ENCODE results near the gene LCMT1.

Gene LCMT1

DNA sequence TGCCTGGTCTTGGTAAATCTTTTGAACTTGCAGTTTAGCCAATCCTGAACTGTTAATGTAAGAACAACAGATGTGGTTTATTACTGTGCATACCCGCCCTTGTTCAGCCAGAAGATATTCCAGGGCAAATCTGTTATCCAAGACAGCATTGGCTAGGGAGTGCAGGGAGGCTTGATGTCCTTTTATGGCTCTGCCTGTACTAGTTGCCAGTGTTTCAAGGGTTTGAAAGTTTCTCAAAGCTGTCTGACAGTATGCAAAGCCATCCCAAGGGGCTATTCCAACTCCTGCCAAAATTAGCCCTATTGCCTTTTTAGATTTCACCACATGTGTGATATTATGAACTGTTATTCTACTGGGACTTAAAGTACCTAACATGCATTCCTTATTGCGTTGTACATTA, 30.1 kb downstream of the LCMT1 start:
- Histone ChIP-seq H3K27ac (ENCODE audit: low read depth, low read length, severe bottlenecking) (no peak overlapping the region), H3K36me3 (ENCODE audit: control insufficient read depth, insufficient read depth, low read length) (peaks cover 59% of the 10 kb centered on the region), H3K9me3 (ENCODE audit: control insufficient read depth, low read length) (no peaks in the 10 kb centered on the region), H3K4me1 (ENCODE audit: control insufficient read depth, insufficient read depth, low read length, poor library complexity, severe bottlenecking) (peaks cover 10% of the 10 kb centered on the region), H3K4me3 (ENCODE audit: extremely low read depth, insufficient read depth, low read length, poor library complexity, severe bottlenecking) (no peak overlapping the region)
- WGBS, 2 experiments (ENCODE audit: insufficient coverage in 2 of 2) = 88 to 100% methylated on average over 1 of the region's 2 CpGs

DNA sequence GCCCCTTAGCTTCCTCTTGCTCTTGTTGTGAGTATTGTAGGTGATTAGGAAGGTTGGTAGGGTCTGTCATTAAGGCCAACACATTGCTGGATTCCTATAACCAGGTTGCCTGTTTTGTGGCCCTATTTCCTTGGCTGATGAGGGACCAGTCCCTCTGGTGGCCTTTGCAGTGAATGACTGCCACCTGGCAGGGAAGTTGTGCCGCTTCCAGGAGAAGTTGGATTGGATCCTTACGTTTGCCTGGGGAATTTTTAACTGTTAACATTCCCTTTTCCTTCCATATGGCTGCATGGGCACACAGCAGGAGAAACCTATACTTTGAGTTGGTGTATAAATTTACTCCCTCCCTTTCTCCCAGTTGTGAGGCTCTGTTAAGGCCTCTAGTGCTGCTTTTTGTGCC, 32.4 kb downstream of the LCMT1 start:
- peaks cover 24% of the 10 kb centered on the region for H3K4me1 ChIP-seq (ENCODE audit: control insufficient read depth, insufficient read depth, low read length, poor library complexity, severe bottlenecking)
- no peak overlapping the region for H3K27ac ChIP-seq (ENCODE audit: low read depth, low read length, severe bottlenecking)
- 100% methylated on average over 2 of the region's 2 CpGs for WGBS, 2 experiments (ENCODE audit: insufficient coverage in 2 of 2)
- peaks cover 63% of the 10 kb centered on the region for H3K36me3 ChIP-seq (ENCODE audit: control insufficient read depth, insufficient read depth, low read length)
- H3K4me3 ChIP-seq (ENCODE audit: extremely low read depth, insufficient read depth, low read length, poor library complexity, severe bottlenecking) = no peak overlapping the region
- H3K9me3 ChIP-seq (ENCODE audit: control insufficient read depth, low read length) = no peaks in the 10 kb centered on the region

DNA sequence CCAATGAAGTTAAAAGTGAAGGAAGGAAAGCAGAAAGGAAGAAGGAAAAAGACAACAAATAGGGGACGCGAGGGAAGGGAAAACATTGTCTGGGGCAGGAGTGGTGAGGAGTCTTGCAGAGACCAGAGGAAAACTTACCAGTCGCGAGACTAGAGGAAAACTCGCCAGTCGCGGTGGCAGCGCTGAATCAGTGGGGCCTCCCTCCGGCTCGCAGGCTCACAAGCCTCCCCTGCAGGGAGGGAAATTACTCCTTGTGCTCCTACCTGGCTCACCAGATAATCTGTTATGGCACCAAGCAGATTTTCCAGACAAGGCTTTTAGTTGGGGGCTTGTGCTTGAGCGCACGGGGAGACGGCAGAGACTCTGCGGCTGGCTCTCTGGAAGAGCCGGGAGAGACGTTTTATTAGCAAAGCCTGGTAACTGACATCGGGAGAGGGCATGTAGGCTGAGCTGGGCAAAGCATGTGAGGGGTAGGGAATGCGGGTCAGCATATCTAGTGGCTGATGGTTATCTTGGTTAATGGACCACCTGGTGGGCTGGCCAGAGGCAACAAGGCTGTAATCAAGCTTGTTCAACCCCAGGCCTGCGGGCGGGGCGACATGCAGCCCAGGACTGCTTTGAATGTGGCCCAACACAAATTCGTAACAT, 37.1 kb downstream of the LCMT1 start:
- Histone ChIP-seq H3K4me1 (ENCODE audit: control insufficient read depth, insufficient read depth, low read length, poor library complexity, severe bottlenecking) (peaks cover 31% of the 10 kb centered on the region), H3K27ac (ENCODE audit: low read depth, low read length, severe bottlenecking) (peak overlapping the region; percentile 16), H3K9me3 (ENCODE audit: control insufficient read depth, low read length) (no peaks in the 10 kb centered on the region), H3K36me3 (ENCODE audit: control insufficient read depth, insufficient read depth, low read length) (peaks cover 48% of the 10 kb centered on the region), H3K4me3 (ENCODE audit: extremely low read depth, insufficient read depth, low read length, poor library complexity, severe bottlenecking) (no peak overlapping the region)
- 61 to 68% methylated on average over 19 to 22 of the region's 22 CpGs for WGBS, 2 experiments (ENCODE audit: insufficient coverage in 2 of 2)

DNA sequence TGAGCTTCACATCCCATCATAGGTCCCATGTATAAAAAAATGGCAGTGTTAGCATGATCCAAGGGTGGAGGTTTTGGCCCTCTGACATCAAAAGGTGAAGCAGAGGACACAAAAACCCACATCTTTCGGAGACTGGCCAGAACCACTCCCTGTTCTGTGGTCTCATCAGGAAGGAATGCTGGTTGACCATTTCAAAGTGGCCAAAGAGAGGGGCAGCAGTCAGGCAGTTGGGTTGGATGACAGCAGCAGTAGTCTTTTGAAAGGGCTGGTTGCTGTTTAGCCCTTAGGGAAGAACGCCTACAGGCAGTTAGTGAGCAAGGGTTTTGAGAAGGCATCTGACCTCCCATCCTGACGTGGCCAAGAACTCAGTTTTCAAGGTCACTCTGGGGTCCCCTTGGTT, 40.5 kb downstream of the LCMT1 start:
- Histone ChIP-seq H3K4me3 (ENCODE audit: extremely low read depth, insufficient read depth, low read length, poor library complexity, severe bottlenecking) (no peak overlapping the region), H3K4me1 (ENCODE audit: control insufficient read depth, insufficient read depth, low read length, poor library complexity, severe bottlenecking) (peaks cover 31% of the 10 kb centered on the region), H3K27ac (ENCODE audit: low read depth, low read length, severe bottlenecking) (no peak overlapping the region), H3K9me3 (ENCODE audit: control insufficient read depth, low read length) (no peaks in the 10 kb centered on the region), H3K36me3 (ENCODE audit: control insufficient read depth, insufficient read depth, low read length) (peaks cover 41% of the 10 kb centered on the region)
- 81 to 87% methylated on average over 2 to 3 of the region's 3 CpGs for WGBS, 2 experiments (ENCODE audit: insufficient coverage in 2 of 2)

DNA sequence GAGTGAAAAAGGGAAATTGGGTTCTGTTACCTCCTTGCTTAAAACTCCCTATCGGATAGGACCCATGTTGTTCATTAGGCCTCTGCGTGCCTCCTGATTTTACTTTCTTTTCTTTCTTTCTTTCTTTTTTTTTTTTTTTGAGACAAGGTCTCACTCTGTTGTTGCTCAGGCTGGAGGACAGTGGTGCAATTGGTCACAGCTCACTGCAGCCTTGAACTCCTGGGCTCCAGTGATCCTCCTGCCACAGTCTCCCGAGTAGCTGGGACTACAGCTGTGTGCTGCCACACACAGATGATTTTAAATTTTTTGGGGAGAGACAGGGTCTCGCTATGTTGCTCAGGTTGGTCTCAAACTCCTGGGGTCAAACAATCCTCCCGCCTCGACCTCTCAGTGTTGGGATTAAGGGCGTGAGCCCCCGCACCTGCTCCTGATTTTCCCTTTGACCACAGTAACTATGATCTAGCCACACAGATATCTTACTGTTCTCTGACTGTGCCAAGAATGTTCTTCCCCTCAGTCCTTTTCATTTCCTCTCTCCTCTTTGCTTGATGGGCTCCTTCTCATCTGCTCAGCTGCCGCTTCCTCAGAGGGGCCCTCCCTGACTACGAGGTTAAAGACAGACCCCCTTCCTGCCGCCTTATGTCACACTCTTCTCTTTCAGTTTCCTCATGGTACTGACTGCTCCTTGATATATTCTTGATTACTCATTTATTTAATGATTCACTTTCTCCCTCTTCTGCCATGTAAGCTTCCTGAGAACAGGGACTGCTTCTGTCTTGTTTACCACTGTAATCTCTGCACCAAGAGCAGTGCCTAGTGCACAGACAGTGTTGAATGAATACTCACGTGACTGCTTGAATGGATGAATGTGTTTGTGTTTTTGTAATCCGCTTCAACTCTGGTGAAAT, 44.3 kb downstream of the LCMT1 start:
- Histone ChIP-seq H3K27ac (ENCODE audit: low read depth, low read length, severe bottlenecking) (no peak overlapping the region), H3K36me3 (ENCODE audit: control insufficient read depth, insufficient read depth, low read length) (peaks cover 57% of the 10 kb centered on the region), H3K4me3 (ENCODE audit: extremely low read depth, insufficient read depth, low read length, poor library complexity, severe bottlenecking) (no peak overlapping the region), H3K9me3 (ENCODE audit: control insufficient read depth, low read length) (no peaks in the 10 kb centered on the region), H3K4me1 (ENCODE audit: control insufficient read depth, insufficient read depth, low read length, poor library complexity, severe bottlenecking) (peaks cover 12% of the 10 kb centered on the region)
- 99% methylated on average over 11 of the region's 13 CpGs for WGBS, 2 experiments (ENCODE audit: insufficient coverage in 2 of 2)

DNA sequence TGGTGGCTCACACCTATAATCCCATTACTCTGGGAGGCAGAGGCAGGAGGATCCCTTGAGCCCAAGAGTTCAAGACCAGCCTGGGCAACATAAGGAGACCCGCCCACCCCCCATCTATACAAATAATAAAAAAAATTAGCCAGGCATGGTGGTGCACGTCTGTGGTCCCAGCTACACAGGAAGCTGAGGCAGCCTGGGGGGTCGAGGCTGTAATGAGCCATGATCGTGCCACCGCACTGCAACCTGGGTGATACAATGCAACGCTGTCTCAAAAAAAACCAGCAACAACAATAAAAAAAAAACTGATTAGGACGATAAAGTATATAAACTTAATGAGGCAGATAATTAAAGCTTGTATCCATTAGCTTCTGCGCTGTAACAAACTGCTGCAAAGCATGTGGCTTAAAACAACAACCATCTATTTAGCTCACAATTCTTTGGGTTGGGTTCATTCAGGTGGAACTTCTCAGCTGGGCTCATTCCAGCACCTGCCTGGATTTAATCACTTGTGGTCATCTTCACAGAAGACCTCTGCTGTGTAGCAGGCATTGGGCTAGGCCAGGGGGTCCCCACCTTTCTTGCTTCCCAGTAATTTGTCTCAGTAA, 45.8 kb downstream of the LCMT1 start:
- Histone ChIP-seq H3K4me1 (ENCODE audit: control insufficient read depth, insufficient read depth, low read length, poor library complexity, severe bottlenecking) (no peaks in the 10 kb centered on the region), H3K36me3 (ENCODE audit: control insufficient read depth, insufficient read depth, low read length) (peaks cover 63% of the 10 kb centered on the region), H3K9me3 (ENCODE audit: control insufficient read depth, low read length) (no peaks in the 10 kb centered on the region), H3K27ac (ENCODE audit: low read depth, low read length, severe bottlenecking) (no peak overlapping the region), H3K4me3 (ENCODE audit: extremely low read depth, insufficient read depth, low read length, poor library complexity, severe bottlenecking) (no peak overlapping the region)
- 100% methylated on average over 1 to 3 of the region's 8 CpGs for WGBS, 2 experiments (ENCODE audit: insufficient coverage in 2 of 2)

DNA sequence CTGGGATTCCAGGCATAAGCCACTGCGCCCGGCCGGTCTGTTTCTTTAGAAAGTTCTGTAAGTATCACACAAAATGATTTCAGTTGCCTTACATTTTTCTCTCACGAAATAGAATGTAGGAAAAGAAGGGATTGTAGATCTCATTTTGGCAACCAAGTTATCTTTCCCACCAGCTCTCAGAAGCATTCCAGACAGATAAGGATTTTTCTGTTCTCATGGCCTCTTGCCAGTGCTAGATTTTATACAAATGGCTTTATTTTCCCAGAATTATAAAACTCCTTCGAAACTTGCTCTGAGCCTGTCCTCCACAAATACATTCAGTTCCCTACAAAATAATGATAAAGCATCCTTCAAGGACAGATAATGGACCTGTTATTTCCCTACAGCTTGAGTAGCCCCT, 46.9 kb downstream of the LCMT1 start:
- 100% methylated on average over 1 of the region's 5 CpGs for WGBS, 2 experiments (ENCODE audit: insufficient coverage in 2 of 2)
- H3K4me1 ChIP-seq (ENCODE audit: control insufficient read depth, insufficient read depth, low read length, poor library complexity, severe bottlenecking) = no peaks in the 10 kb centered on the region

DNA sequence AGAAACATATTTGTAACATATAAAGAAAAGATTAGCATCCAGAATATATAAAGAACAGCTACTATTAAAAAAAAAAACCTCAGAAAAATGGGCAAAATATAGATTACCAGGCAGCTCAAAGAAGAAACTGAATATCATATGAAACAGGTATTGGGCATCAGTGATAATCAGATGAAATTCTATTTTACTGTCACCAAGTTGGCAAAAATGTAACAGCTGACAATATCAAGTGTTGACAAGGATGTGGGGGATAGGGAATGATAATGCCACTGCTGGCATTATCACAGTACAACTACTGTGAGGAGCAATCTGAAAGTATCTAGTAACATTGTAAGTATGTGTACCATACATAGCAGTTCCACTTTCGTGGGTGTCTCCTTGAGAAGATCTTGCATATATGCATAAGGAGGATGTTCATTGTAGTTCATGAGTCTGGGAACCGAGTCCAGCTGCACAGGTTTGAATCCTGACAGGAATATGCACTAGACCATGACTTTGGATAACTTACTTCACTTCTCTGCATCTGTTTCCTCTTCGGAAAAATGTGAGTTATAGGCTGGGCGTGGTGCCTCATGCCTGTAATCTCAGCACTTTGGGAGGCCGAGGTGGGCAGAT, 50.3 kb downstream of the LCMT1 start:
- Histone ChIP-seq H3K27ac (ENCODE audit: low read depth, low read length, severe bottlenecking) (no peak overlapping the region), H3K9me3 (ENCODE audit: control insufficient read depth, low read length) (no peaks in the 10 kb centered on the region), H3K4me3 (ENCODE audit: extremely low read depth, insufficient read depth, low read length, poor library complexity, severe bottlenecking) (no peak overlapping the region), H3K36me3 (ENCODE audit: control insufficient read depth, insufficient read depth, low read length) (peaks cover 73% of the 10 kb centered on the region), H3K4me1 (ENCODE audit: control insufficient read depth, insufficient read depth, low read length, poor library complexity, severe bottlenecking) (no peaks in the 10 kb centered on the region)
- WGBS, 2 experiments (ENCODE audit: insufficient coverage in 2 of 2) = 100% methylated on average over 1 to 3 of the region's 5 CpGs

More for the DNA sequence above, 46.9 kb downstream of the LCMT1 start:
- no peaks in the 10 kb centered on the region for H3K9me3 ChIP-seq (ENCODE audit: control insufficient read depth, low read length)
- H3K27ac ChIP-seq (ENCODE audit: low read depth, low read length, severe bottlenecking) = no peak overlapping the region
- H3K4me3 ChIP-seq (ENCODE audit: extremely low read depth, insufficient read depth, low read length, poor library complexity, severe bottlenecking) = no peak overlapping the region
- H3K36me3 ChIP-seq (ENCODE audit: control insufficient read depth, insufficient read depth, low read length) = peaks cover 61% of the 10 kb centered on the region

DNA sequence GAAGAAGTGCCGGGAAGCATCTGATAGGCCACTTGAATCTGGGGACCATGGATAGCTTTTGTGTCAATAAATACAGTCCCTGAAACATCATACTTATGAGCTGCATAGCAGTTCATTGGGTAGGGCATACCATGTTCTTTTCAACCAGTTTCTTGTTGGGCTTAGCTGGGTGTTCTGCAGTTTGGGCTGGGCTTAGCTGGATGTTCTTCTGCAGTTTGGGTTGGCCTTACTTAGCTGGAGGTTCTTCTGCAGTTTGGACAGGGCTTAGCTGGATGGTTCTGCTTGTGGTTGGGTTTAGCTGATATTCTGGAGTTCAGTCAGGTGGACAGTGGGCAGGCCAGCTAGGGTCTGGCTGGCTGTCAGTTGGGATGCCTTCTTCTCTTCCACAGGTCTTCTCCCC, 52.1 kb downstream of the LCMT1 start:
- WGBS, 2 experiments (ENCODE audit: insufficient coverage in 2 of 2) = 100% methylated on average over 1 of the region's 1 CpG
- no peak overlapping the region for H3K27ac ChIP-seq (ENCODE audit: low read depth, low read length, severe bottlenecking)
- no peak overlapping the region for H3K4me3 ChIP-seq (ENCODE audit: extremely low read depth, insufficient read depth, low read length, poor library complexity, severe bottlenecking)
- H3K4me1 ChIP-seq (ENCODE audit: control insufficient read depth, insufficient read depth, low read length, poor library complexity, severe bottlenecking) = no peaks in the 10 kb centered on the region
- no peaks in the 10 kb centered on the region for H3K9me3 ChIP-seq (ENCODE audit: control insufficient read depth, low read length)
- H3K36me3 ChIP-seq (ENCODE audit: control insufficient read depth, insufficient read depth, low read length) = peaks cover 67% of the 10 kb centered on the region

DNA sequence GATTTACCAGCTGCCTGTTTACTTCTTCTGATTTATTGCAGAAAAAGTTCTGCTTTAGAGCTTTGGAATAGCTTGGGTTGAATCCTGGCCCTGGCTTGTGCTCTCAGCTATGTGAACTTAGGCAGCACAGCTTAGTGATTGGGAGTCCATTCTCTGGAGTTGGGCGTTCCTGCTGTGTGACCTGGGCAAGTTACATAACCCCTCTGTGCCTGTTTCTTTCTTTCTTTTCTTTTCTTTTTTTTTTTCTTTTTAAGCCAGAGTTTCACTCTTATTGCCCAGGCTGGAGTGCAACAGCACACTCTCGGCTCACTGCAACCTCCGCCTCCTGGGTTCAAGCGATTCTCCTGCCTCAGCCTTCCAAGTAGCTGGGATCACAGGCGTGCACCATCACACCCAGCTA, 53.7 kb downstream of the LCMT1 start:
- H3K9me3 ChIP-seq (ENCODE audit: control insufficient read depth, low read length) = no peaks in the 10 kb centered on the region
- H3K27ac ChIP-seq (ENCODE audit: low read depth, low read length, severe bottlenecking) = no peak overlapping the region
- H3K4me3 ChIP-seq (ENCODE audit: extremely low read depth, insufficient read depth, low read length, poor library complexity, severe bottlenecking) = no peak overlapping the region
- H3K36me3 ChIP-seq (ENCODE audit: control insufficient read depth, insufficient read depth, low read length) = peaks cover 80% of the 10 kb centered on the region
- no peaks in the 10 kb centered on the region for H3K4me1 ChIP-seq (ENCODE audit: control insufficient read depth, insufficient read depth, low read length, poor library complexity, severe bottlenecking)
- WGBS, 2 experiments (ENCODE audit: insufficient coverage in 2 of 2) = 60 to 71% methylated on average over 3 to 4 of the region's 5 CpGs

Measured in mesodermal cell (in vitro differentiated cells).